ENCODE measurements around the gene CLEC20A. TPM values are rescaled to one million over a fixed set of nuclear protein-coding genes. Genes with fewer than 3 reads are reported as not detected.

The CLEC20A gene
- total and polyA plus RNA-seq, 12 donors, result not detected

GRCh38 chr1:178529364-178530036, 32.7 kb upstream of the CLEC20A start:
- no peaks in the 10 kb centered on the region for H3K9me3 ChIP-seq (replicated peaks in 1 of 3)
- no peaks in the 10 kb centered on the region for H3K27me3 ChIP-seq
- no peaks in the 10 kb centered on the region for H3K4me1 ChIP-seq (replicated peaks in 1 of 2)
- intact Hi-C loops (cut with DNase I), result loop anchor here in 1 of 2 donors (5.0 kb wide), 1 partner anchor 473 kb away; no protein-coding TSS in a partner anchor
- WGBS, 4 donors, result 88 to 97% (median 92%) methylated on average over 8 of the region's 8 CpGs
- H3K4me3 ChIP-seq, result no peak overlapping the region
- H3K36me3 ChIP-seq (replicated peaks in 1 of 2), result no peaks in the 10 kb centered on the region
- TF ChIP-seq, protein P1, sequence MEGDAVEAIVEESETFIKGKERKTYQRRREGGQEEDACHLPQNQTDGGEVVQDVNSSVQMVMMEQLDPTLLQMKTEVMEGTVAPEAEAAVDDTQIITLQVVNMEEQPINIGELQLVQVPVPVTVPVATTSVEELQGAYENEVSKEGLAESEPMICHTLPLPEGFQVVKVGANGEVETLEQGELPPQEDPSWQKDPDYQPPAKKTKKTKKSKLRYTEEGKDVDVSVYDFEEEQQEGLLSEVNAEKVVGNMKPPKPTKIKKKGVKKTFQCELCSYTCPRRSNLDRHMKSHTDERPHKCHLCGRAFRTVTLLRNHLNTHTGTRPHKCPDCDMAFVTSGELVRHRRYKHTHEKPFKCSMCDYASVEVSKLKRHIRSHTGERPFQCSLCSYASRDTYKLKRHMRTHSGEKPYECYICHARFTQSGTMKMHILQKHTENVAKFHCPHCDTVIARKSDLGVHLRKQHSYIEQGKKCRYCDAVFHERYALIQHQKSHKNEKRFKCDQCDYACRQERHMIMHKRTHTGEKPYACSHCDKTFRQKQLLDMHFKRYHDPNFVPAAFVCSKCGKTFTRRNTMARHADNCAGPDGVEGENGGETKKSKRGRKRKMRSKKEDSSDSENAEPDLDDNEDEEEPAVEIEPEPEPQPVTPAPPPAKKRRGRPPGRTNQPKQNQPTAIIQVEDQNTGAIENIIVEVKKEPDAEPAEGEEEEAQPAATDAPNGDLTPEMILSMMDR (IDR thresholded peaks at IDR 0.05), result no peak
- no peak for TF ChIP-seq POLR2A (IDR thresholded peaks at IDR 0.05)
- H3K27ac ChIP-seq, result no peak overlapping the region
- DNase-seq, result no peak

GRCh38 chr1:178528953-178529335, 32.2 kb upstream of the CLEC20A start:
- DNase-seq, result no peak
- Histone ChIP-seq H3K4me3 (no peak overlapping the region), H3K9me3 (replicated peaks in 1 of 3) (no peaks in the 10 kb centered on the region), H3K36me3 (replicated peaks in 1 of 2) (no peaks in the 10 kb centered on the region), H3K27ac (no peak overlapping the region), H3K27me3 (no peaks in the 10 kb centered on the region), H3K4me1 (replicated peaks in 1 of 2) (no peaks in the 10 kb centered on the region)
- intact Hi-C loops (cut with DNase I), result no loop called here
- WGBS, 4 donors, result 76 to 91% (median 89%) methylated on average over 3 to 4 of the region's 4 CpGs
- TF ChIP-seq, protein P1 (IDR thresholded peaks at IDR 0.05), result no peak
- no peak for TF ChIP-seq POLR2A (IDR thresholded peaks at IDR 0.05)

DNA sequence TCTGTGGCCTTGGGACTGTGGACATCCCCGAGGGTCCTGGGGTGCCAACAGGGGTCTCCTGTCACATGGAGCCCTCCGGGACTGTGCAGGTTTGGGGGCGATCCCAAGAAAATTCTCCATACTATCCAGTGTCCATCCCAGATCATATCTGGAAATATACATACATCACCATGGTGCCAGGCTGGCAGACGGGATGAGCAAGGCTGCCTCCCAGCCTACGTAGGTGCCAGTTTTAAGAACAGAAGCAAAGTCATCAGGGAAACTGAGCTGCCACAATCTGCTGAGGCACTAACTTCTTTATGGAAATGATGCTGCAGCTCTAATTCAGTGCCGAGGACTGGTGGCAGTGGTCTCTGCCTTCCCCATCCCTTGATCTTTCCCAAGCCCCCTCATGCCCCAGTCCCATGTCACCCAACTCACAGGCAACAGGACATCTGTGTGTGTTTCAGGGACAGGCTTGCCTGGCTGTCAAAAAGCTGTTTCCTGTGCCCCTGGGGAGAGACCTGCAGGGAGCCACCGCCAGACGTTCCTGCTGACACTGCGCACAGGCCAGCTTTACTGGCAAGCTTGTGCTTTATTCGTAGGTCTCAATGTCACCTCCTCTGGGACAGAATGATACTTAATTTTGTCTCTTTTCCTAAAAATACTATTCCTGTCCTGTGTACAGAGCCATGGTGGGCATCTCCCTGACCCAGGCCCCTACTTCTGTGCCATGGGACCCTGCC, 31.6 kb upstream of the CLEC20A start:
- intact Hi-C loops (cut with DNase I), result no loop called here
- H3K27me3 ChIP-seq, result no peaks in the 10 kb centered on the region
- H3K27ac ChIP-seq, result no peak overlapping the region
- no peaks in the 10 kb centered on the region for H3K36me3 ChIP-seq (replicated peaks in 1 of 2)
- TF ChIP-seq POLR2A (IDR thresholded peaks at IDR 0.05), result no peak
- TF ChIP-seq, protein P1 (IDR thresholded peaks at IDR 0.05), result no peak
- no peaks in the 10 kb centered on the region for H3K4me1 ChIP-seq (replicated peaks in 1 of 2)
- 79 to 89% (median 87%) methylated on average over 9 to 10 of the region's 10 CpGs for WGBS, 4 donors
- H3K9me3 ChIP-seq (replicated peaks in 1 of 3), result no peaks in the 10 kb centered on the region
- no peak for DNase-seq
- H3K4me3 ChIP-seq, result no peak overlapping the region

DNA sequence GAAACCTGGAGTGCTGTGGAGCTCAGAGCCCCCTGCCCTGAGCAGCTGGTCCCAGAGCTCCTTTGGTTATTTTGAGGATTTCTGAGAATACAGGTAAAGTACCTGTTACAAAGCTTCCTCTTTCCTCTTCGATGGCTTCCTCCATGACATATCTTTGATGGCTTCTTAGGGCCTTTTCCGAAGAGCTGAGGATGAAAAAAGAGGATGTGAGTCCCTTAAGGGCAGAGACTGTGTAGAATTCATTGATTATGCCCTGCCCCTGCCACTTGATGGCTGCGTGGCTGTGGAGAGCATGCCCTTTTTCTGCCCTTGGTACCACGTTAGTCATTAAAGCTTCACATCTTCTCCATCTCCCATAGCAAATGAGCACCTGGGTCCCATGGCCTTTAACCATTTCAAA, 30.4 kb upstream of the CLEC20A start:
- no peaks in the 10 kb centered on the region for H3K36me3 ChIP-seq (replicated peaks in 1 of 2)
- H3K27ac ChIP-seq, result no peak overlapping the region
- intact Hi-C loops (cut with DNase I), result no loop called here
- H3K4me1 ChIP-seq (replicated peaks in 1 of 2), result no peaks in the 10 kb centered on the region
- 81 to 92% (median 84%) methylated on average over 4 of the region's 4 CpGs for WGBS, 4 donors
- TF ChIP-seq POLR2A (IDR thresholded peaks at IDR 0.05), result no peak
- no peaks in the 10 kb centered on the region for H3K9me3 ChIP-seq (replicated peaks in 1 of 3)
- no peak for DNase-seq
- H3K4me3 ChIP-seq, result no peak overlapping the region
- no peaks in the 10 kb centered on the region for H3K27me3 ChIP-seq

All from adrenal gland (tissue), 12 donors.